ENCODE data around the gene GOSR2.
"Not testable (repeated sequence)": the region's sequence is repeated elsewhere in the genome, so short reads cannot be mapped to it uniquely, and the experiment has no call there.

The GOSR2 gene

GRCh38 chr17:46968224-46968834 lies 45.4 kb downstream of the GOSR2 start:
- DNase-seq, result no peak

- DNase-seq, result no peak
Observed at GRCh38 chr17:46968896-46969295, 45.9 kb downstream of the GOSR2 start.

DNA sequence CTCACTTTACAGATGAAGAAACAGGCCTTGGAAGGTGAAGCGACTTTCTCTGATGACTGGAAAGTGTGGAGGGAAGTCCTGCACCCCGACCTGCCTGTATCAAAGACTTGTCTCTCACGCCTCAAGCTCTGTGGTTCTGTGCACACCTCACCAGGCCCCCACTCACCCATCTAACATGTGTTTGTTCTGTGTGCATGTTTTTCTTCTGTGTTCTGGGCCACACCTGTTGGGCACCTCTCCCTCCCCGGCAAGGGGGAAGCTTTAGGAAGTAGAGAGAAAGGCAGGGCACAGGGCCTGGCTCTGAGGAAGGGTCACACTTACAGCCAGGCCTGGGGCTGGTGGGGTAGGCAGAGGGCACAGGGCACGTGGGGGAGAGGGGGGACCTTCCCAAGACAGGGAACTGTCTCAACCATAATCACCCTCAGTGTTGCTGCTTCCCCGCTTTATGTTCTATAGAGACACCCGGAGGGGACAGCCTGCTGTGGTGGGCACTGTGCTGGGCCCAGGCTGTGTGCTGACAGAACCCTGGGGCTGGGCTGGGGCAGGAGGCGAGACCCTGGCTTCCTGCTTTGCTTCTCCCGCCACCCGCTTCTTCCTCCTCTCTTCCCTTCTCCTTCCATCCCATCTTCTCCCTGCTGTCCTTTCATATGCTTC lies 48.8 kb downstream of the GOSR2 start:
- DNase-seq, result no peak

- DNase-seq, result no peak
Observed at GRCh38 chr17:46972346-46972745, 49.4 kb downstream of the GOSR2 start.

- DNase-seq, result no peak
Observed at GRCh38 chr17:46974086-46974485, 51.1 kb downstream of the GOSR2 start.

- DNase-seq, result no peak
Observed at GRCh38 chr17:46975287-46975686, 52.3 kb downstream of the GOSR2 start.

DNA sequence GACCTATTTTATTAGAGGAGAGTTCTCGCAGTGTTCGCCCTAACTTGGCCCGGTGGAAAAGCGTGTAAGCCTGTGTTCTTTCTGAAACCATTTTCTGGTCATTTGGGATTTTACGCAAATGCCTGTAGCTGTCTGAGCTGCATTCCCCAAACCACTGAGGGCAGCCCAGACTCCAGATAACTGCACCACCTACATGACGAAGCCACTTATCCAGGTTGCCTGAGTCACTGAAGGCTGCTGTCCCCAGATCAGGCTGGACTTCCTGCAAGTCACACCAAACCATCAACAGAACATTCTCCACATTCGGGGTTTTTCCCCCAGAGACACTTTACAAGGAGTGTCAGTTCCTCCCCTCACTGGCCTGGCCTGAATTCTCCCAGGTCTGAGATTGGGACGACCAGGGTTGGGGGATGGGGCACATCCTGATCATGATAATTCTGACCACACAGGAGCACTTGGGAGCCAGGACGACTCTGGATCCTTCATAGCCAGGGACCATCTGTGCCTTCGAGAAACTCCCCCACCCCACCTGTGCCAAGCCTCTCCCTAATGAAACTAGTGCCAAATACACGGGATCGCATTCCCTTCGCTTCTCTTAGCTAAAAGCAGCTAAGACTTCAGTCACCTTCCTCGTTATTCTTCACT lies 53.8 kb downstream of the GOSR2 start:
- DNase-seq, result peak; percentile 33

DNA sequence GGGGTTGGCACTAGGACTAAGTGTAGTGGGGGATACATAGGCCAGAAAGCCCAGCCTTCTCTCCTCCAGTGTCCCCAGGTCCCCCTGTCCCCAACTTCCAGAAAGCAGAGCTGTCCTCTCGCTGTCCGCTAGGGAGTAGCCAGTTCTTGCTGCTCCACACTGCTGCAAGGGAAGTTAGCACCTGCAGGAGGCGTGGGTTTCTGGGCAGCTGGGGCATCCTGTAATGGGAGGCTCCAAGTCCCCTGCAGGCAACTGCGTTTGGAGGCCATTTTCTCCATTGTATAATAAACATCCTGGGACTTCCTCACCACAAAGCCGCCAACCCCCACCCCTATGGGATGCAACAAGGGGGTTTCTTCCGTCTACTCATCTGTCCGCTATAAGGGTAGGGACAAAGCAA lies 54.4 kb downstream of the GOSR2 start:
- DNase-seq, result peak; percentile 79

DNA sequence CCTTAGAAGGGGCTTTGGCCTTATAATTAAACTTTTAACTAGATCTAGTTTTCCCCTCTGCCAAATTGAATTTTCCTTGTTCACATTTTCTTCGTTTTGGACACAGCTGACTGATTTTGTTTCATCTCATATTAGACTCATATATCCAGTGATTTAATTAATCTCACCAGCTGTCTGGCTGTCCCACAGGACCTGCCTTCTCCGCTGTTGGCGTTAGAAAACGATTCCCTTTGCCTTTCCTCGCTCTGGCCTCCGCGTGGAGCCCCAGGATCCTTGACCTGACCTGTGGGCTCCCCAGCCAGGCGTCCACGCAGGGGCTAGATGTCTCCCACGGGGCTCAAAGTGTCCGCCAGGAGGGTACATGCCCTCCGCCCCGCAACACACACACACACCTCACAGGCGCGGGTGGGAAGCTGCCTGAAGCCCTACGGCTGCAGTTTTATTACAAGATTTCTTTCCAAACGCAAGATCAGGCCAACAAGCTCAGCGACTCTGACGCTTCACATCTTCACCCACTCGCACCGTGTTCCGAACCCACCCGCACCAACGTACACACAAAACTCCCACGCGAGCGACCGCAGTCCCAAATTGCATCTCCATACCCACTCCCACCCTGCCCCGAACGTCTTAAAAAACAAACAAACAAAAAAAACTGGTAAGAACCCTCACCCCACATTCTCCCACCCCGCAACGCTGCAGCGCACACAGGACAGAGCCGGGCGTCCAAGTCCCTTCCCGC lies 55.0 kb downstream of the GOSR2 start:
- DNase-seq, result no peak

- no peak for DNase-seq
Observed at GRCh38 chr17:46978489-46979146, 55.7 kb downstream of the GOSR2 start.

GRCh38 chr17:46979147-46979863 lies 56.3 kb downstream of the GOSR2 start, which contains the start of gene RPRML:
Gene RPRML (minus strand): TSS chr17:46979253. CDS start chr17:46979007, 246 bp downstream.
- DNase-seq, result peak; percentile 35

DNA sequence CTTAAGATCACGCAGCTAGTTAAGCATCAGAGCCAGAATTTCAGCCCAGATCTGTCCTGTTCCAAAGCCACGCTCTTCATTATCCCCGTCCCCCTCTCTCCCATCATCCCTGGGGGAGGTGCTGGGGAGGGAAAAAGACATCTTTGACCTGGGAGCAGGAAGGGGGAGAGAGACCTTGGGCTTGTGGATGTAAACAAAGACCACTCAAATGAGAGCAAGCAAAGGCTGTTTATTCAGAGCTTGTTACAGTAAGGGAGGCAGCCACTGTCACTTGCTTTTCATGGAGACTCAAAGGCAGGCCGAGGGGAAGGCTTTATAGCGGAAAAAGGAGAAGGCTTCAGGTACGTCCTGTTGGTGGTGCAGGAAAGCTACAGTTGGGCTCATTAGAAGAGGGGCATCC lies 59.6 kb downstream of the GOSR2 start:
- no peak for DNase-seq

- DNase-seq, result no peak
Observed at GRCh38 chr17:46983782-46984181, 60.8 kb downstream of the GOSR2 start.

GRCh38 chr17:46984341-46984740 lies 61.4 kb downstream of the GOSR2 start:
- peak; percentile 91 for DNase-seq

DNA sequence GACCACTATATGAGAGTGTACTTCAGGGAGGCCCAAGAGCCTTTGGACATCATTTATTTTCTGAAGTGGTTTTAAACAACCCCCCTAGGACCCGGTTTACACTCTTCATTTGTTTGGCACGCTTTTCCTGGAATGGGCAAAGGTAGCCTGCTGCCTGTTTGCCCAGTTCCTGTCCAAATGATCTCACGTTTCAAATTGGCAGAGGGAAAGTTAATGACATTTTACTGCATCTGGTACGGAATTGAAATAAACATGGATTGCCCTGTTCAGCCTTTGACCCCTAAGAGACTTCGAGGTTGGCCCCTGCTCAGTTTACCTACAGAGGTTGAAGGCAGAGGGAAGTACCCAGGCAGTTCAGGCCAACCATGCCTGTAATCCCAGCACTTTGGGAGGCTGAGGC lies 61.9 kb downstream of the GOSR2 start:
- no peak for DNase-seq

DNA sequence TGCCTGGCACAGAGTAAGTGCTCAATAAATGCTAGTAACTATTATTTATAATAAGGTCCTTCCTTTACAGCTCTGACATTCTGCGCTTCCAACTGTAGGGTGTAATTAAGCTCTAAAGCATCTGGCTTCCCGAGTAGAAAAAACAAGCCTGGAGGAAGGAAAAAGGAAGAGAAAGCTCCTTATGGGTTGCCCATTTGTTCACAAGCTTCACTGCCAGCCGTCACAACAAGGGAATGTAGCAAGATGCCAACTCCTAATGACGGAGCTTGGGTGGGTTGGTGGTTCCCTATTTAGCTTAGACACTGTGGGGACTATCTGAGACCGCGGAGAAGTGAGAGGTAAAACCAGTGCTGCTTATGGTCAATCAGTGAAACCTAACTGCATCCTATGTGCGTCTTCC lies 63.4 kb downstream of the GOSR2 start:
- no peak for DNase-seq

DNA sequence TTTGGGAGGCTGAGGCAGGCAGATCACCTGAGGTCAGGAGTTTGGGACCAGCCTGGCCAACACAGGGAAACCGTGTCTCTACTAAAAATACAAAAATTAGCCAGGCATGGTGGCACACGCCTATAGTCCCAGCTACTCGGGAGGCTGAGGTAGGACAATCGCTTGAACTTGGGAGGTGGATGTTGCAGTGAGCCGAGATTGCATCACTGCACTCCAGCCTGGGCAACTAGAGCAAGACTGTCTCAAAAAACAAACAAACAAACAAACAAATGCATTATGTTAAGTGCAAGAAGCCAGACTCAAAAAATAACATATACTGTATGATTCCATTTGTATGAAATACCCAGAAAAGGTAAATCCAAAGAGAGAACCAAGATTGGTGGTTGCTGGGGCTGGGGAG lies 65.0 kb downstream of the GOSR2 start:
- DNase-seq, result not testable (repeated sequence)

GRCh38 chr17:46989637-46990431 lies 66.9 kb downstream of the GOSR2 start:
- no peak for DNase-seq

GRCh38 chr17:46991617-46992016 lies 68.7 kb downstream of the GOSR2 start:
- DNase-seq, result no peak

Measured in NCI-H524 treated with DMSO at 0.1 percent for 48 hours (cell line).